GM12801 (cell line): Measurements from ENCODE around the gene FRS3.

Source experiments
- TF ChIP-seq, protein P1 (sequence below): IDR thresholded peaks from one replicate; pipeline ENCODE4 v1.5.1; 2011; ENCODE audit warnings: control low read depth; ENCODE audit not compliant: insufficient read length; ENCODE audit errors: extremely low read depth

The FRS3 gene

GRCh38 chr6:41780551-41781365, 1.1 kb upstream of the FRS3 start, which contains the start of gene PRICKLE4:
TSS of gene PRICKLE4 (plus strand) at chr6:41780782. CDS start at chr6:41783474, 2,692 bp downstream.
- TF ChIP-seq, protein P1, sequence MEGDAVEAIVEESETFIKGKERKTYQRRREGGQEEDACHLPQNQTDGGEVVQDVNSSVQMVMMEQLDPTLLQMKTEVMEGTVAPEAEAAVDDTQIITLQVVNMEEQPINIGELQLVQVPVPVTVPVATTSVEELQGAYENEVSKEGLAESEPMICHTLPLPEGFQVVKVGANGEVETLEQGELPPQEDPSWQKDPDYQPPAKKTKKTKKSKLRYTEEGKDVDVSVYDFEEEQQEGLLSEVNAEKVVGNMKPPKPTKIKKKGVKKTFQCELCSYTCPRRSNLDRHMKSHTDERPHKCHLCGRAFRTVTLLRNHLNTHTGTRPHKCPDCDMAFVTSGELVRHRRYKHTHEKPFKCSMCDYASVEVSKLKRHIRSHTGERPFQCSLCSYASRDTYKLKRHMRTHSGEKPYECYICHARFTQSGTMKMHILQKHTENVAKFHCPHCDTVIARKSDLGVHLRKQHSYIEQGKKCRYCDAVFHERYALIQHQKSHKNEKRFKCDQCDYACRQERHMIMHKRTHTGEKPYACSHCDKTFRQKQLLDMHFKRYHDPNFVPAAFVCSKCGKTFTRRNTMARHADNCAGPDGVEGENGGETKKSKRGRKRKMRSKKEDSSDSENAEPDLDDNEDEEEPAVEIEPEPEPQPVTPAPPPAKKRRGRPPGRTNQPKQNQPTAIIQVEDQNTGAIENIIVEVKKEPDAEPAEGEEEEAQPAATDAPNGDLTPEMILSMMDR, result no peak

DNA sequence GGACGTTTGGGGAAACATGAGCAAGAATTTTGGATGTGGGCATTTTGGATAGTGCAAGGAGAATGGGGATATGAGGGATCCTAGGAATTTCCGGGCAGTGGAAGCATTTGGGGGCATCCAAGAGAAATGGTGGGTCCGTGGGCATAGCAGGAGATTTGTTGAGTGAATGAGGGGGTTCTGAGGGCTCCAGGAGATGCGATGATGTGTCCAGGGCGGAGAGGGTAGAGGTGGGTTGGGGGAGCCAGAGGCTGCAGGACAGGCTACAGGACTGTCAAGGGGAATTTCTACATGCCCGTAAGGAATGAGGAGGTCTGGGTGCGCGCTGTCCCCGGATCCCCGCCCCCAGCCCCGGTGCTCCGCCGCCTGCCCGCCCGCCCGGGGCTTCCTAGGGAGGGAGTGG, 364 bp downstream of the FRS3 start:
- TF ChIP-seq, protein P1, result no peak

DNA sequence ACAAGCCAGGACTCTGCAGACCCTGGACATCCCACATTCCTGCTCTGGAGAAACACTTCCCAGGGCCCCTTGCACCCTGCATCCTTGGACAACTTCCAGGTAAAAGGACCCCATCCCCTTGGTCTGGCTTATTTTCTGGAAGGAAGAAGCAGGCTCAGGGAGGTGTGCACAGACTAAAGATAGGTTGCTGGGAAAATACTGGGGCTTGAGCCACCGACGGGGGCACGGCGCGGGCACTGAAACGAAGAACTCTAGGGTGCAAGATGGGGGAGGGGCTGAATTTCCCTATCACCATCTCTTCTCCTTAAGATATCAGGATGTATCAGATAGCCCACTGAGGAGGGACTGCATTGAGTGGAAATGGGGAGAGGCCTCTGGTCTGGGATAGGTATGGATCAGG, 805 bp downstream of the FRS3 start:
- TF ChIP-seq, protein P1, result no peak

DNA sequence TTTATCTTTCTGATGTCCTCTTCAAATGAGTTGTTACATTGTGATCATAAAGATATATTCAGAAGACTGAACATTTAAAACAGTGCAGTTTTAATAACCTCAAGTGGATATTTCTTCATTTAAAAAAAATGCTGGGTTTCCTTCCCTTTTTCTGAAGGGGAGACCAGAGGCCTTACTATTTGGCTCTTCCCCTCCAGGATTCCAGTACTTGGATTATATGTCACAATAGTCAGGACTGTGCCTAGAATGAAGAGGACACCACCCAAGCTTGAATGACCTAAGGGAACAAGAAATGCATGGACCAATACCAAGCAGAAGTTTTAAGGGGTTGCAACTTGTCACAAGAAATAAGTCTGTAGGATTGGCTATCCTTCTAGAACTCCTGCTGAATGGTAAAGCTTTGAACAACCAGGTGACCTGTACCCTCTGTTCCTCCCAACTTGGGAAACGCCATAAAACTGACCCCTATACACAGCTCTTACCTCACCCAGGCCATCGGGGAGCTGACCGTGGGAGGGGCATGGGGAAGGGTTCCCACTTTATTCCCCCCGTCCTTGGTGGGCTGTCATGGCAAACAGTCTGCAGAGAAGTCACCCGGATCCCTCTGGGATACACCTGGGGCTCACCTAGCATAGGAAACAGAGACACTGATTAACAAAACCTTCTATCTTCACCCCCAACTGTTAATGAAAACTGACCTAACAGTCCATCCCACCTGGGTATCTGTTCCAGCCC, 2.0 kb downstream of the FRS3 start:
- TF ChIP-seq, protein P1, result no peak

- TF ChIP-seq, protein P1, result no peak
Measured at GRCh38 chr6:41775293-41775882, 4.3 kb downstream of the FRS3 start.

DNA sequence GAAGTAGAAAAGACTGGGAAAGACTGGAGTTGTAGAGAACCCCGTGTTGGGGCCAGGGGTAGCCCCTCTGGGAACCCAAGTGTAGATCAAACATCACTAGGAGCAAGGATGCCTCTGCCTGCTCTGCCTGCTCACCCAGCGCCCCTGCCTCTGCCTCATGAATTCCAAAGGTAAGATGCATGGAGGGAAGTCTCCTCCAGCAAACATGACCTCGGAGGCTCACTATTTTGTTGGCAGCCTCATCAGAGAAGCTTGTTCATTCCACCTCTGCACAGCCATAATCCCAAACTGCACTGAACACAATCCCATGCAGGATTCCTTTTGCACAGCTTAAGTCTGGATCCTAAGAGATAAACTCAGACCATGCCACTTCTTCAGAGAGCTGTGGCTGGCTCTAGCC, 4.9 kb downstream of the FRS3 start:
- TF ChIP-seq, protein P1, result no peak
